Activated T-helper 9 cell treated with anti-CD3 and anti-CD28 coated beads, Interleukin-2, amount 50 U/mL, for 16 hours (primary cell): ENCODE measurements around the gene PAPOLA.

Experiments used
- DNase-seq: peaks from one replicate; pipeline ENCODE4 v3.0.0-alpha.2; 2020; ENCODE audit warnings: low read depth

The PAPOLA gene

GRCh38 chr14:96565811-96566210 lies 63.6 kb downstream of the PAPOLA start:
- no peak for DNase-seq

DNA sequence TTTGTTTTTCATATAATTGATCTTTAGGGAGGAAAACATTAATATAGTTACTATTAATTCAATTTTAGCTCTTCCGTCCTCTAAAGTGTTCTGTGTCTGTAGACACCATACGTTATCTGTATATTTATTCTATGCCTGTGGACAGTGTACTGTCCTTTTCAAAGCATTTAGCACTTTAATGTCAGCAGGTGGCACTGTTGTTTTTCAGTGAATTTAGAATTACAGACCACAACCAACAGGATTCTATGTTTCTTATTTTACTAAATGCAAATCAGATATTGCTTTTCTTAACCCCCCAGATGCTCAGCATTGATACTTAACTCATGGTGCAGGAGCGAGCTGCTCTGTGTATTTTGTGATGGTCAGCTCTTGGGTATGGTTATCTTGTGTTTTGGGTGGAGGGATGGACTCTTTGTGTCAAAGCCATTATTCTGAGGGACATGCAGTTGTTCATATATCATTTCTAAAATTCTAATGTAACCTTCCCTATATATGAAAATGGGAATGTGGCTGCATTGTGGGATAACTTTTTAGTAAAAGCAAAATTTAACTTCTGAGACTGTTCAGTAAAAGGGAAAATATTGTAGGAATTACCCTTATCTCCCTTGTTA lies 65.2 kb downstream of the PAPOLA start:
- no peak for DNase-seq

DNA sequence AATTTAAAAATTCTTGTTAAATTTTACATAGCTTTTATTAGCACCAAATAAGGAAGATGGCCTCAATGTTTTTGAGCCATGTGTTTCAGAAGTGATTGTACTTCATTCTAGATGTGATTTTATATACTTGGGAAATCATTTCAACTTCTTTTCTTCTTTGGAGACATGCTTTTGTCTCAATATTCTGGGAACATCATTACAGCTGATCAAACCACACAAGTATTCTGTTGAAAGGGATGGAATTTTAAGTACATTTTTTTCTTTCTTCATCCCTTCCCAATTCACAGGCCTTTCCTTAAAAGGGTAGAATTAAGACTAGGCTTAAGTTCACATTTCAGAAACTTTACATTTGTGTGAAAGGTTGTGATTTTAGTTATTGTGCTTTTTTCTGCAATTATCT lies 66.4 kb downstream of the PAPOLA start:
- no peak for DNase-seq

DNA sequence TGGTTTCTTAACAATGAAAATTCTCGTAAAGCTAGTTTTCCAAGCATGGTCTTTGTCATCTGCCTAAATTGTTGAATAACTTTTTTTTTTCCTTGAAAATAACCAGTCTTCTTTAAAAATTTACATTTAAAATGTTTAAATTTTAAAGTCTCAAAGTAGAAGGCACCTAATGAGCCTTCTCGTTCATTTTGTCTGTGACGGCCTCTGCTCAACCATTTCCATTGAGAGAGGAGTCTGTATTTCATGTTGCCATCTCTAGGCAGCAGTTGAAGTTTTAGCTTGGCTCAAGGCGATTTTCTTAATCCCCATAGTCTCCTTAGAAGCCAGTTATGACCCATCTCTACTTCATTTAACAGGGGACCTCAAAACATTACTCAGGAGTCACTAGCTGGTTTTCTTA lies 69.1 kb downstream of the PAPOLA start:
- DNase-seq: no peak

DNA sequence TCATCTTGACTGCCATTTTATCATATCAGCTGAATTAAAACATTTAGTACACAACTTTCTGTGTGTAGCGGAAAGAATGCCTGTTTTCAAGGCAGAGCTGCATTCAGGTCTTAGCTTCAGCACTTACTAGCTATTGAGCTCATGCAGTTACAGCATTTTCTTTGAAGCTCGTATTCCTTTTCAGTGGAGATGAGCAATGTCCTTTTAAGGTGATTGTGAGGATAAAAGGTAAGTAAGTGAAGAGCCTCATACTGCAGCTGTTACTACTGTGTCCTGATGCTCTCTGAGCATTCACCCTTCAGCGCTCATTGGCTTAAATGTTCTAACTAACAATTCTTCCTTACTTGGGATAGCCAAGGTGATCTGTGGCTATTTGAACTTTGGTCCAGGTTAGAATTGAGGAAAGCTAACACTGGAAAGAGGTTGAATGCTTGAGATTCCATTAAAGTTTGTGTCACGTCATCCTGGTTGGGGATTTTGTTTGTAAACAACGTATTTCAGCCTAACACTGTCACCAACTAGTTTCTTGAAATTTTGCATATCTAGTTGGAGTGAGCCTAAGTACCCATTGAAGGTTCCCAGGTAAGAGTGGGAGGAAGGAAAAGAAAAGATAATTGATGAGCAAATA lies 71.4 kb downstream of the PAPOLA start:
- no peak for DNase-seq

GRCh38 chr14:96574171-96574632 lies 72.0 kb downstream of the PAPOLA start:
- DNase-seq: no peak

- no peak for DNase-seq
Measured at GRCh38 chr14:96574633-96575632, 72.8 kb downstream of the PAPOLA start.

DNA sequence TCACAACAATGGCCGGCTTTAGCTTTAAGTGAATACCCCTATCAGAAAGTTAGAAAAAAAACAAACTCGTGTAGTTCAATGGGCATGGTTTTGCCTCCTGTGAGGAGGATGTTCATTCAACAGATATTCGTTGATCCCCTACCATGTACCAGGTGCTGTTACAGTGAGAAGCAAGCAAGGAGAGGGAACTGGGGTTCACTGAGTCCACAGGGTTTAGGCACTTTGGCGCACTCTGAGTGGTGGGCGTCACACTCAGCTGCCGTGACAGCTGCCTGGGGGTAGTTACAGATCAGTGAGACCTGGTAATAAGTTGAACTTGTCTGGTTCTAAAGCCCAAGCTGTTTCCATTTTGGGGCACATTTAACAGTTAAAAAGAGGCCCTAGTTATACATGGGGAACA lies 74.2 kb downstream of the PAPOLA start:
- DNase-seq: no peak

DNA sequence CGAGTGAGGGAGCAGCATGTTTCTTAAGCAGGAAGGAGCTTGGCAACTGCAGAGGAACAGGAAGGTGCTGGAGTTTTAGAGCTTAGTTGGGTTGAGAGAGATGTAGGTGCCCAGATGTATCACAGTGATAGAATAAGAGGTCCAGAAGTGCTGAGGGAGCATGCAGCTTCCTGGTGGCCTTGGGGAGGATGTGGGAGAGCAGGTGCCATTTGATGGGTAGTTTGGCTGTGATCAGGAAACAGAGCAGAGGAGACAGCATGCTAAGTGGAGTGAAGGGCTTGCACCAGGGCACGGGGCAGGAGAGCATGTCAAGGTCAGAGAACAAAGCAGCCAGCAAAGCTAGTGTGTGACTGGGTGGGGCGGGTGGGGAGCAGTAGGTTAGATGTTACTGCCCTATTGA lies 74.8 kb downstream of the PAPOLA start:
- DNase-seq: no peak

DNA sequence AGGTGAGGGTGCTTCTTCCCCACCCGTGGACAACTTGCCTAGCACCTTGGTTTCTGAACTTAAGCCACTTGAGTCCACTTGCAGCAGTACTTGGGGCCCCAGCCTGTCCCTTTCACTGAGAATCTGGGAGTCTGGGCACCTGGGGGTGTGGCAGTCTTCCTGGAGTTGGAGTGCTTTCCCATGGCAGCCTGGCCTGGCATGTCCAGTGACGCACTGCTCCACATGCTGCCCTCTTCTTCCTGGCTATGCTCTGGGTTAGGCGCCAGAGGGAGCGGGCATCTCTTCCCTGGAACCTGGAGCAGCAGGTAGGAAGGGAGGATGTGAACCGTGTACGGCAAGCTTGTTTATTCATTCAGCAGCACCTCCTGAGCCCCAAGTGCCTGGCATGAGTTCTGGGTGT lies 76.4 kb downstream of the PAPOLA start:
- no peak for DNase-seq

- no peak for DNase-seq
Measured at GRCh38 chr14:96579358-96579757, 77.2 kb downstream of the PAPOLA start.

- no peak for DNase-seq
Measured at GRCh38 chr14:96579855-96580254, 77.7 kb downstream of the PAPOLA start.

DNA sequence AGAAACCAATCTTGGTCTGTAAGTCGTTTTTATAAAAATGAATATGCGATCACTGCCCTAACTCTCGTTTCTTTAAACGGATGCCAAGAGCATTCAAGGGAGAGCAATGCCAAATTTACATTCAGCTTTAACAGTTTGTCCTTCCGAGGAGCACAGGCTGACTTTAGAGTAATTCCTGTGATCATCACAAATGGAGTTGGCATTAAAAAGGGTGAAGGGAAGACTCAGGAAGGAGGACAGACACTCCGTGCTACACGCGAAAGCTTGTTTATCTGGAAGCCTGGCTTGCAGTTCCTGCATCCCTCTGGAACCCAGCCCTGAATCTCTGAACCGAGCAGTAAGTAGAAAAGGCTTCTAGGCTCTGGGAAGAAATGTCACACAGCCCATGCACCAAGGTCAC lies 78.4 kb downstream of the PAPOLA start:
- no peak for DNase-seq

- DNase-seq: no peak
Measured at GRCh38 chr14:96581026-96581425, 78.8 kb downstream of the PAPOLA start.

GRCh38 chr14:96581902-96582301 lies 79.7 kb downstream of the PAPOLA start:
- DNase-seq: no peak

DNA sequence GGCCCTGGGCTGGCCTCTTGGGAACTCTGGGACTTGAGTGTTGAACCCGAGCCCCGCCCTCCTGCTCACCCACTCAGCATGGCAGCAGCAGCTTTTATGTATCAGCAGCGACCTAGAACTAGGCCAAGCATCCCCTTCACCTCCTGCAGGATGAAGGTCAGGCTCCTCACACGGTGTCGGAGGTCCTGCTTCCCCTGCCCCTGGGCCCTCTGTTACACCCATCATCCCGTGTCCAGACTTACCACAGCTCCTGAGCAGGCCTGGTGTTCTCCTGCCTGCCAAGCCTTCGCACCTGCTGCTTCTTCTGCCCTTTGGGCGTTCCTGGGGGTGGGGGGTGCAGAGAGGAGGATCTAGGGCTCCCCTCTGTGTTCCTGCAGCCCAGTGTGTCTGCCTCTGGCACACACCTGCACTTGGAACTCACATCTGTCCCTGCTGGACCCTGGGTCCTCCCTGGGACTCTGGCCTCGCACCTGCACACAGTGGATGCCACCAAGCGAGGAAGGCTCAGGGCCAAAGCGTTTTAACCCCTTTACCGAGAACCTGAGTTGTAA lies 80.3 kb downstream of the PAPOLA start:
- DNase-seq: no peak

- no peak for DNase-seq
Measured at GRCh38 chr14:96582995-96583394, 80.8 kb downstream of the PAPOLA start.

DNA sequence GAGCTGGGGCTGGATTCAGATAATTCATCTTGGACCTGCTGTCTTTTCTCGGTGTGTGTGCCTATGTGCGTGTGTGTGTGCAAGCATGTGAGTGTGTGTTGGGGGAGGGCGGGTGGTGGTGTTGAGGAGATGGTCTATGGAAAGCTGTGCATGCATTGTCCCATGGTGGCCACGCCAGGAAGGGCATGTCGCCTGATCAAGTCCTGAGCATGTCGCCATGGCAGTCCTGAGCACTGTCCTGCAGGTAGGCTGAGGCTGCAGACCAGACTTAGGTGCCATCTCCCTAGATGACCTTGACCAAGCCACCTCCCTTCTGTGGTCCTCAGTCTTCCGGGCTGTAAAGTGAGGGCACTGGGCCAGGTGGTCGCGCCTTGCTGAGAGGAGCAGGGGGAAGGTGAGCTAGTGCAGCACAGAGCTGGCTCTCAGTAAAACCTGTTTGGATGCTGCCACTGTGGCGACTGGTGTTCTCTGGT lies 81.4 kb downstream of the PAPOLA start:
- no peak for DNase-seq

DNA sequence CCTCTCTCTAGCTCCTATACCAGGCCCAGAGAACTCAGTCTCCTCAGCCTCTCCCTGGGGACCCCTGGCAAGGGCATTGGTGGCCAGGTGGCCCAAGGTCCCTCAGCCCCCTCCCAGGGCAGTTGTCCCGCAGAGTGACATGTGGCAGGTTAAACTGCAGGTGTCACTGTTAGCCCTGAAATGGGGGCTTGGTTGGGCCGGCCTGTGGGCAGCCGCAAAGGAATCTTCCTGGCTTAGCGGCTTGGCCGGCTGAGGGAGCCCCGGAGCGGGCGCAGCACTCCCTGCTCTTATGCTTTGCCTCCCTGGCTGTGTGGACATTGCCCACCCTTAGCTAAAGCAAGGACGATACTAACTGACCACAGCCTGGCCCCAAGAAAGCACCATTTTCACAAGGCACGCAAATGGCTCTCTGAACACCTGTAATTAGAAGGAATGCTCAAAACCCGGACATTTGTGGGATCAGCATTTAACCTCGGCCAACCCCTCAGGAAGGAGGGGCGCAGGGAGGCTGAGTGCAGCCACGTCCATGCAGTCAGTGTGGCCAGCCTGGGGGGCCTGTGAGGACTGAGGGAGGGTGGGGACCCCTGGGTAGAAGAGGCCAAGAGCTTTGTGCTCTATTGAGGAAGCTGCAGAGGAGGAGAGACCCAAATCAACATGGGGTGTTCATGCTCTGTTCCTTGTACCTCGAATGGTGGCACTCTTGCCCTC lies 82.2 kb downstream of the PAPOLA start:
- DNase-seq: no peak

DNA sequence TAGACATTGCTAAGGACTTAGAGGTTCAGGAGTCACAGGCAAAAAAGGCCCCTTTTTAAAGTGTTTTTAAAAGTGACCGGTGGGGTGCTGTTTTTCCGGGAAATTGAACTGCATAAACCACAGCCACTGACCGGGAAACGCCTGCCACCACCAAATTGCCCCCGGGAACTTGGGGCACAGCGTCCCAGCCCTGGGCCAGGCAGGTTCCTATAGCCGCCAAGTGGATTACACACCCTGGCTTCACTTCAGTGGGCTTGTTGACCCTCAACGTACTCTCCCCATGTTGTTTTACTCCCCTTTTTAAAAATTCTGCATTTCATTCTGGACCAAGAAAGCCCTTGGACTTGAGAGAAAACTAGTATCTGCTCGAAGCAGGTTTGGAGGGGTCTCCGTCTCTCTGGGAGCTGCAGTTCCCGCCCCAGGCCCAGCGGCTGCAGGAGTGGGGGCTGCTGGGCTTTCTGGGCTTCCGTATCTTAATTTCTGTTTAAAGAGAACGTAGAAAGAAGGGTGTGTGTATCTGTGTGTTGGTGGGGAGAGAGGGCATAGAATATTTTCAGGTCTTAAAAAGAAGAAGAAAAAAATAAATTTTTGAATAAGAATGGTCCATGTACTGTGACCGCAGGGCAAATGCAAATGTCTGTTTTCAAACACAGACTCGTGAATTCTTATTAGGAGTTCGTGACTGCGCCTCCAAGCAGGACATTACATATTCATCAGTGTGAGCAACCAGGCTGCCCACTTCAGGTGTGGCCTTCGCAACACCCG lies 82.9 kb downstream of the PAPOLA start:
- DNase-seq: no peak

- DNase-seq: no peak
Measured at GRCh38 chr14:96585672-96586013, 83.5 kb downstream of the PAPOLA start.
